Measurements from ENCODE around the gene MXD1.
"Not testable (repeated sequence)": the region's sequence is repeated elsewhere in the genome, so short reads cannot be mapped to it uniquely, and the experiment has no call there.

Gene MXD1

GRCh38 chr2:69914950-69915945, at the start of gene MXD1:
TSS of gene MXD1 (plus strand) at chr2:69915109. CDS start at chr2:69915331, 222 bp downstream.
- no peak for DNase-seq

GRCh38 chr2:69888451-69888850, 26.5 kb upstream of the MXD1 start:
- DNase-seq, result no peak

GRCh38 chr2:69889302-69889701, 25.6 kb upstream of the MXD1 start:
- no peak for DNase-seq

GRCh38 chr2:69890881-69891280, 24.0 kb upstream of the MXD1 start:
- no peak for DNase-seq

- not testable (repeated sequence) for DNase-seq
These were observed 22.0 kb upstream of the MXD1 start for GRCh38 chr2:69892838-69893424.

- peak; percentile 75 for DNase-seq
These were observed 21.0 kb upstream of the MXD1 start, which contains the start of gene SNRNP27 for GRCh38 chr2:69893684-69894551. TSS of gene SNRNP27 (plus strand) at chr2:69893956. CDS start at chr2:69893985, 29 bp downstream.

GRCh38 chr2:69894737-69895136, 20.2 kb upstream of the MXD1 start:
- DNase-seq, result not testable (repeated sequence)

- no peak for DNase-seq
These were observed 12.5 kb upstream of the MXD1 start for GRCh38 chr2:69902213-69902922.

GRCh38 chr2:69907216-69907615, 7.7 kb upstream of the MXD1 start:
- DNase-seq, result no peak

GRCh38 chr2:69911985-69912563, 2.8 kb upstream of the MXD1 start:
- DNase-seq, result peak; percentile 74

- DNase-seq, result peak; percentile 100
These were observed 552 bp upstream of the MXD1 start for GRCh38 chr2:69914164-69914949.

- no peak for DNase-seq
These were observed 1.2 kb downstream of the MXD1 start for GRCh38 chr2:69916106-69916505.

- DNase-seq, result no peak
These were observed 2.9 kb downstream of the MXD1 start for GRCh38 chr2:69917852-69918251.

- DNase-seq, result no peak
These were observed 3.5 kb downstream of the MXD1 start for GRCh38 chr2:69918401-69918800.

GRCh38 chr2:69923116-69923515, 8.2 kb downstream of the MXD1 start:
- no peak for DNase-seq

- no peak for DNase-seq
These were observed 12.1 kb downstream of the MXD1 start for GRCh38 chr2:69926849-69927515.

GRCh38 chr2:69931832-69932595, 17.1 kb downstream of the MXD1 start:
- no peak for DNase-seq

GRCh38 chr2:69932596-69932922, 17.6 kb downstream of the MXD1 start:
- DNase-seq, result no peak

- DNase-seq, result no peak
These were observed 18.4 kb downstream of the MXD1 start for GRCh38 chr2:69933254-69933828.

Measured in NCI-H1105 treated with DMSO at 0.1 percent for 48 hours (cell line).